ENCODE results near the gene TRMT112. TPM values are rescaled to one million over a fixed set of nuclear protein-coding genes. Genes with fewer than 3 reads are reported as not detected.
A peak's percentile ranks its signal among the peaks of the same experiment; 100 is the strongest.

The TRMT112 gene
- 503 and 525 TPM in 2 replicates for total RNA-seq (2014; rRNA removed; shearing (Covaris generic))

- peak; percentile 100 for DNase-seq (ENCODE audit: low spot score)
These were observed at the start of gene TRMT112 for GRCh38 chr11:64317325-64317960. TRMT112 (minus strand) TSS chr11:64317559; CDS start chr11:64317526, 33 bp downstream.

GRCh38 chr11:64366751-64367150, 49.4 kb upstream of the TRMT112 start:
- no peak for DNase-seq (ENCODE audit: low spot score)

DNA sequence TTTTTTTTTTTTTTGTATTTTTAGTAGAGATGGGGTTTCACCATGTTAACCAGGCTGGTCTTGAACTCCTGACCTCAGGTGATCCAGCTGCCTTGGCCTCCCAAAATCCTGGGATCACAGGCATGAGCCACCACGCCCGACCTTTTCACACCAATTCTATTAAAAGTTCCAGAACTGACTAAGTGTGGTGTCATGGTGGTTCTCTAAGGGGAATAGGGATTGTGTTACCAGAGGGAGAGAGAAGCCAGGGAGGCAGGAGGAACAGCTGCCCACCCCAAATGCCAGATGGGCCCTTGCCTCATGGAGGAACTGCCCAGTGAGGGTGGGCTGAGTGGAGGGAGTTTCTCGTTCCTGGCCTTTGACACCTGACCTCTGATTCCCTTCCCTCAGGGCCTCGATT, 47.6 kb upstream of the TRMT112 start:
- DNase-seq (ENCODE audit: low spot score): no peak

- DNase-seq (ENCODE audit: low spot score): no peak
These were observed 47.1 kb upstream of the TRMT112 start for GRCh38 chr11:64364435-64364834.

DNA sequence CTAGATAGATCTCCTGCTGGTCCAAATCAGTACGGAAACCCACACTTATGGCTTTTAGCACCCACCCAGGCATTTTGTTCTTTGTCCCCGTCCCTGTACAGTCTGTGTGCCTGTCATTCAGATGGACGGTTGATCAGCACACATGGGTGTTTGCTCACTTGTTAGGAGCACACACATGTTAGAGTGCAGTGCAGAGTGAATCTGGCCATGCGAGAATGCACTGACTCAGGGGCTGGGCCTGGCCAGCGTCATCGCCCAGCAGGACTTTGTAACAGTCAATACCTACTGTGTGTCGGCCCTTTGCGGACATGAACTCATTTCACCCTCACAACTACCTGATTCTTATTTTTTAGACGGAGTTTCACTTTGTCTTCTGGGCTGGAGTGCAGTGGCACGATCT, 45.0 kb upstream of the TRMT112 start:
- DNase-seq (ENCODE audit: low spot score): no peak

GRCh38 chr11:64361659-64362058, 44.3 kb upstream of the TRMT112 start:
- no peak for DNase-seq (ENCODE audit: low spot score)

- DNase-seq (ENCODE audit: low spot score): no peak
These were observed 43.1 kb upstream of the TRMT112 start for GRCh38 chr11:64360448-64360921.

GRCh38 chr11:64359712-64360445, 42.5 kb upstream of the TRMT112 start:
- no peak for DNase-seq (ENCODE audit: low spot score)

- DNase-seq (ENCODE audit: low spot score): peak; percentile 84
These were observed 41.8 kb upstream of the TRMT112 start, which contains the start of gene RPS6KA4 for GRCh38 chr11:64358907-64359711. RPS6KA4 (plus strand) TSS chr11:64359162; CDS start chr11:64359236, 74 bp downstream.

DNA sequence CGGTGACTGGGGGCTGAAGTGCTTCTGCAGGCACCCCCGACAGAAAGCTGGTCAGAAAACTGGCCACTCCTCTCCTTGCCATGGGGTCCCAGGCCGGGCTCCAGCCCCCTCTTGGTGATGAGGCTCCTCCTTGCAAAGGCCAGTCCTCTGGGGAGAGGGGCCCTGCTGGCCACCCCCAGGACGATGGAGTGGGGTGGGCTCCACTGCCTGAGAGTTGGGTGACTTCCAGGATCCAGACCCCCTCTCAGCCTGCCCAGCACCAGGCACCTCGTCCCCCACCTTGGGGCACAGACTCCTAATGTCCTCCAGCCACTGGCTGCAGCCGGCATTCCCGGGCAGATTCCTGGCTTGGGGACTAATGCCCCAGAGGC, 41.2 kb upstream of the TRMT112 start:
- no peak for DNase-seq (ENCODE audit: low spot score)

DNA sequence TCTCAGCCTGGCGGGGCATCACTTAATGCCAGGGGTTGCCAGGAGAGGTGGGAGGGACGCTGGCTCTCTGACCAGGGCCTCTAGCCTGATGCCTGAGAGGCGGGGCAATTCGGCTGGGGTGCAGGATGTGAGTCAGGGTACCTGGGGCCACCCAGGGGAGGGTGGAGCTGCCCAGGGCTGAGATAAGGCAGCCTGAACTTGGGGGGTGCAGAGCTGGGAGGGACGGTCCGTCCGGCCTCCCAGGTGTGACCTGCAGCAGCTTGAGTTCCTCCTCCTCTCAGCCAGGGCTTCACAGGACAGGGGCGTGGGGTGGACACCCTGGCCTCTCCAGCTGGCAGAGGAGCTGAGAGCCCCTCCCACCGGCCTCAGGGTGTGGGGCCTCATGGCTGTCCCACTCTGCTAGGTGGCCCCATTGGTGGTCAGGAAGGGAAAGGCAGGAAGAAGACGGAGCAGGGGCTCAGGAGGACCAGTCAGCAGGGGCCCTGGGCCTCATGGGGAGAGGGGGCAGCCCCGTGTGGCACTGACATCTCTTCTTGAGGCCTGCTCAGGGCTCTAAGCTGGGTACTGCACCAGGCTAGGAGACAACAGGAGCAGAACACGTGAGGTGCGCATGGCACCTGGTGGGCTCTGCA, 40.7 kb upstream of the TRMT112 start:
- DNase-seq (ENCODE audit: low spot score): peak; percentile 67

GRCh38 chr11:64357446-64357845, 40.1 kb upstream of the TRMT112 start:
- DNase-seq (ENCODE audit: low spot score): no peak

DNA sequence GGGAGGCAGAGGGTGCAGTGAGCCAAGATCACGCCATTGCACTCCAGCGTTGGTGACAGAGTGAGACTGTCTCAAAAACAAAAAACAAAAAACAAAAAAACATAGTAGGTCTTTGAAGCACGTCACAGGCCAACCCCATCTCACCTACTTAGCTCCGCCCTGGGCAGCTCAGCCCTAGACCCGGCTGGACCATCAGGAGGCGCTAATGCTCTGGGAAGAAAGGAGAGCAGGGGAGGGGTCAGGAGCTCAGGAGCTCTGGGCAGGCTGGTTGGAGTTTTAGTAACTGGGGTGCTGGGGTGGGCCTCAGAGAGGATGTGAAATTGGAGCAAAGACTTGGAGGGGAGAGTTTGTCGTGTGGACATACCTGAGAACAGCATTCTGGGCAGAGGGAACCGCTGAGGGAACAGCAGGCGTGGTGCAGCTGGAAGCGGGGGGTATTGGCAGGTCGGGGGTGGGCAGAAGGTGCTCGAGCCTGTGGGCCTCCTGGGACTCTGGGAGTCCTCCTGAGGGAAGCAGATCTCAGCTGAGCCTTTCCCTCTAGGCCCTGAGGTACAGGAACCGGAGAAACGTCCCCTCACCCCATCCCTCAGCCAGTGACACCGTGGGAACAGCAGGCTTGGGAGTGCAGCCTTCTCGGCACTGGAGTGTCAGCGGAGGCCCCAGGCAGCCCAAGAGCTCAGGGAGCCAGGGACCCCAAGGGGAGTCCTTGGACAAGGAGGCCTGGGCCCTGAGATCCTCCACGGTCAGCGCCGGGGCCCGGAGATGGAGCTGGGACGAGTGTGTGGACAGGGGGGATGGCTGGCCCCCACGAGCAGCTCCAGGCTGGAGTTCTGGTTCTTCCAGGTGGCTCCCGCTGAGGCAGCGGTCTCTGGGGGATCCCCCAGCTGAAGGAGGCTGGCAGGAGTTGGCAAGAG, 39.4 kb upstream of the TRMT112 start:
- peak; percentile 66 for DNase-seq (ENCODE audit: low spot score)

DNA sequence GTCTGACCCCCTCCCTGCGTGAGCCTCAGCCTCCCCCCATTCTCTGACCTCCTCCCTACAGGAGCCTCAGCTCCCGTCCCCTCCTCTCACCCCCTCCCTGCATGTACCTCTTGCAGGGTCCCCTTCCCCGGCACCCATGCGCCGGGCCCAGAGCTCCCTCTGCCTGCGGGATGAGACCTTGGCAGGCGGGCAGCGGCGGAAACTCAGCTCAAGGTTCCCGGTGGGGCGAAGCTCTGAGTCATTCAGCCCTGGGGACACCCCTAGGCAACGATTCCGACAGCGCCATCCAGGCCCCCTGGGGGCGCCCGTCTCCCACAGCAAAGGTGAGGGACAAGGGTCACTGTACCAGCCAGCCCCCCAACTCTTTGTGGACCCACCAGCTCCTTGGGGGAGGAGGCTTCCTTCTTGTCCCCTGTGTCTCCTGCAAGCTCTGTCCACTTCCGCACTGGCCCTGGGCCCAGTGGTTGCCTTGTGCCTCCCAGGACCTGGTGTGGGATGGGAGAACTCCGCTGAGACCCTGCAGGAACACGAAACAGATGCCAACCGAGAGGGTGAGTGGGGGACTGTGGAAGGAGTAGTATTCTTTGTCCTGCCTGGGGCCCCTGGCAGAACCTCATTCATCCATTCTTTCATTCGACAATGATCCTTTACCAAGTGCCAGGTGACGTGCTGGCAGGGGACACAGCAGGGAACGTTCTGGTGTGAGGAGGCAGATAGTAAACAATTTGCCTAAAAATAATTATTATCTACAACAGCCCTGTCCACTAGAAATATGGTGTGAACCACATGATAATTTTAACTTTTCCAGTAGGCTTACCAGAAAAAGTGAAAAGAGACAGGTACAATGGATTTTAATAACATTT, 38.0 kb upstream of the TRMT112 start:
- DNase-seq (ENCODE audit: low spot score): peak; percentile 94

GRCh38 chr11:64353715-64354506, 36.6 kb upstream of the TRMT112 start:
- no peak for DNase-seq (ENCODE audit: low spot score)

GRCh38 chr11:64352995-64353714, 35.8 kb upstream of the TRMT112 start:
- DNase-seq (ENCODE audit: low spot score): no peak

- no peak for DNase-seq (ENCODE audit: low spot score)
These were observed 35.0 kb upstream of the TRMT112 start for GRCh38 chr11:64352099-64352994.
